OCI-LY7 (cell line): ENCODE data around the gene PBX1. TPM values are rescaled to one million over a fixed set of nuclear protein-coding genes. Genes with fewer than 3 reads are reported as not detected.

Source experiments
- BruUV-seq: library from RNA; stranded (reverse); fragments of 400-500 nt; replicated peaks from 2 replicates; lab custom pipeline; 2021; lab: Mats Ljungman, UMichigan
- CTCF ChIA-PET: fragments of 300-600 bp; sonication (Branson Sonifier 250); formaldehyde crosslinking; loops from one replicate; lab custom pipeline; 2022; ENCODE audit warnings: antibody characterized with exemption; ENCODE audit not compliant: unreplicated experiment; lab: Charles Lee
- POLR2A ChIA-PET: fragments of 300-600 bp; sonication (Branson Sonifier 250); formaldehyde crosslinking; loops from one replicate; lab custom pipeline; 2022; ENCODE audit warnings: antibody characterized with exemption; lab: Charles Lee
- DNase-seq: peaks from one replicate; pipeline ENCODE4 v3.0.0-alpha.2; 2015; ENCODE audit warnings: low spot score
- H2AFZ ChIP-seq: fragments of 200-600 bp; sonication (generic), shearing (Covaris generic); 2 replicates; pipeline ENCODE4 v1.6.1; 2014; ENCODE audit warnings: mild to moderate bottlenecking, antibody characterized with exemption, low read length, moderate library complexity
- H3K27ac ChIP-seq: fragments of 200-600 bp; sonication (generic); 2 replicates; pipeline ENCODE4 v1.5.1; 2014; ENCODE audit warnings: mixed run types, low read depth, mild to moderate bottlenecking, moderate library complexity, low read length, inconsistent platforms; ENCODE audit not compliant: poor library complexity, severe bottlenecking
- H3K36me3 ChIP-seq: fragments of 200-600 bp; sonication (generic); 2 replicates; pipeline ENCODE4 v1.6.1; 2014; ENCODE audit warnings: mild to moderate bottlenecking, antibody characterized with exemption, low read length, moderate library complexity, mixed read lengths; ENCODE audit not compliant: insufficient read depth
- H3K4me1 ChIP-seq: fragments of 200-600 bp; sonication (generic); 2 replicates; pipeline ENCODE4 v1.5.1; 2014; ENCODE audit warnings: mild to moderate bottlenecking, low read length; ENCODE audit not compliant: insufficient read depth, poor library complexity, severe bottlenecking
- H3K4me2 ChIP-seq: fragments of 200-600 bp; sonication (generic); 2 replicates; pipeline ENCODE4 v1.6.1; 2014; ENCODE audit warnings: mild to moderate bottlenecking, low read length
- H3K4me3 ChIP-seq: fragments of 200-600 bp; sonication (generic); 2 replicates; pipeline ENCODE4 v1.5.1; 2014; ENCODE audit warnings: mild to moderate bottlenecking, low read depth, low read length; ENCODE audit not compliant: poor library complexity, severe bottlenecking
- H3K79me2 ChIP-seq: fragments of 200-600 bp; sonication (generic); 2 replicates; pipeline ENCODE4 v1.6.1; 2016; ENCODE audit warnings: low read depth, mild to moderate bottlenecking, low read length, moderate library complexity, mixed read lengths; ENCODE audit not compliant: insufficient read depth
- H3K9me2 ChIP-seq: fragments of 200-600 bp; sonication (generic); 2 replicates; pipeline ENCODE4 v1.6.1; 2016; ENCODE audit warnings: mild to moderate bottlenecking, low read length, mixed read lengths; ENCODE audit not compliant: insufficient read depth
- H3K9me3 ChIP-seq: fragments of 200-600 bp; sonication (generic); 2 replicates; pipeline ENCODE4 v1.6.1; 2014; ENCODE audit warnings: mild to moderate bottlenecking, mixed run types, low read length, mixed read lengths
- H4K20me1 ChIP-seq: fragments of 200-600 bp; sonication (generic); 2 replicates; pipeline ENCODE4 v1.6.1; 2014; ENCODE audit warnings: mild to moderate bottlenecking, antibody characterized with exemption, low read length, moderate library complexity, mixed read lengths; ENCODE audit not compliant: insufficient read depth
- EZH2phosphoT487 ChIP-seq: fragments of 200-600 bp; sonication (generic); IDR thresholded peaks from 2 replicates; pipeline ENCODE4 v1.6.1; 2018; ENCODE audit warnings: low read depth, borderline replicate concordance, mild to moderate bottlenecking, mixed run types, antibody characterized with exemption, low read length, moderate library complexity, mixed read lengths
- intact Hi-C: fragments of 100-400 bp; cut with micrococcal nuclease; formaldehyde crosslinking; loops from one replicate; pipeline ENCODE4 v1.10.0; 2022; ENCODE audit not compliant: unreplicated experiment
- total RNA-seq, 2 experiments: library from RNA; depleted of rRNA in 1 of 2; stranded (reverse); fragments of >200 nt in 1 of 2; shearing (Covaris generic) in 1 of 2; gene quantifications; 2 replicates each; pipeline ENCODE4 v1.2.3, GENCODE V29; 2014 to 2022
- TF ChIP-seq, protein P1 (sequence below): fragments of 200-600 bp; sonication (generic); conservative IDR thresholded peaks from 2 replicates; pipeline ENCODE4 v1.5.1; 2014; ENCODE audit warnings: mild to moderate bottlenecking, antibody characterized with exemption, low read length, moderate library complexity, mixed read lengths

The PBX1 gene
- total RNA-seq, 2 experiments from 2014 or later, result not detected

DNA sequence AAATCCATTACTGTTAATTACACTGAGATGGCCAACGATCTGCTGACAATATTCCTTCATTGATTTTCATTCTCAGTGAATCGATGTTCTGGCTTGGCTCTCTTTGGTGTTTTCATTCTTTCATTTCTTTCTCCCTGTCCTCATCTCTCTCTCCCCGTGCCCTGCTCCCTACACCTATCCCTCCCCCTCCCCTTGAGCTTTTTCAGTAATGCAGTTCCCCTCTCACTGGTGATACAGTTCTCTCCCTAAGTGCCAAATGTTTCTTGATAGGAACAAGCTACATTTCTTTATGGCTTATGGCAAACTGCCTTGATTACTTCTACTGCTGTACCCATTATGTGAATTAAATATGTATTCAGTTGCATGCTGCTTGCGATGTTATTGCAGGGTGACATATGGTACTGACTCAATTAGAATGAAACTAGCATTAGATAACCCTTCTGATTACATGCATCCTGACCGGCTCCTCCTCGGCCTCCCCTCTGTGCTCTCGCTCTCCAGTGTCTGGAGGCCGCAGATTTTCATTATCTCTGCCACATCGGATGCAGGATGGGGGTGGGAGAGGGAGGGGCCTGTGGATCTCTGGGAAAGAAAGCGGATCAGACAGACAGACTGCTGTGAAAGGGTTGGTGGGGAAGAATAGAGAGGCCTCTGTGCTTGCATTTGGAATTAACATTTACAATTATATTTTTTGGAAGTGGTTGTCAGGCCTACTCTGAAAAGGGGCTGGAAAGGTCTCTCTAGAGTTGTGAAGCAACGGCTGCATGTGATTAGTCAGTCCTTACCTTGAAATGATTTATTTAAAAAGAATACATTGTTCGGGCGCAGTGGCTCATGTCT is 130.9 kb downstream of the PBX1 start:
- TF ChIP-seq, protein P1, sequence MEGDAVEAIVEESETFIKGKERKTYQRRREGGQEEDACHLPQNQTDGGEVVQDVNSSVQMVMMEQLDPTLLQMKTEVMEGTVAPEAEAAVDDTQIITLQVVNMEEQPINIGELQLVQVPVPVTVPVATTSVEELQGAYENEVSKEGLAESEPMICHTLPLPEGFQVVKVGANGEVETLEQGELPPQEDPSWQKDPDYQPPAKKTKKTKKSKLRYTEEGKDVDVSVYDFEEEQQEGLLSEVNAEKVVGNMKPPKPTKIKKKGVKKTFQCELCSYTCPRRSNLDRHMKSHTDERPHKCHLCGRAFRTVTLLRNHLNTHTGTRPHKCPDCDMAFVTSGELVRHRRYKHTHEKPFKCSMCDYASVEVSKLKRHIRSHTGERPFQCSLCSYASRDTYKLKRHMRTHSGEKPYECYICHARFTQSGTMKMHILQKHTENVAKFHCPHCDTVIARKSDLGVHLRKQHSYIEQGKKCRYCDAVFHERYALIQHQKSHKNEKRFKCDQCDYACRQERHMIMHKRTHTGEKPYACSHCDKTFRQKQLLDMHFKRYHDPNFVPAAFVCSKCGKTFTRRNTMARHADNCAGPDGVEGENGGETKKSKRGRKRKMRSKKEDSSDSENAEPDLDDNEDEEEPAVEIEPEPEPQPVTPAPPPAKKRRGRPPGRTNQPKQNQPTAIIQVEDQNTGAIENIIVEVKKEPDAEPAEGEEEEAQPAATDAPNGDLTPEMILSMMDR, result no peak
- TF ChIP-seq EZH2phosphoT487, result no peak
- H2AFZ ChIP-seq, result no peak overlapping the region
- H3K9me3 ChIP-seq, result no peaks in the 10 kb centered on the region
- POLR2A ChIA-PET, result interaction anchor here (0.7 kb wide), 1 partner anchor 20 kb away, joined by 3 read pairs; no protein-coding TSS in a partner anchor
- H3K36me3 ChIP-seq, result no peaks in the 10 kb centered on the region
- no peak for DNase-seq
- CTCF ChIA-PET, result no interaction called here
- no peak overlapping the region for H3K4me3 ChIP-seq
- no peaks in the 10 kb centered on the region for H4K20me1 ChIP-seq
- no peaks in the 10 kb centered on the region for H3K9me2 ChIP-seq
- BruUV-seq, result no TSS peak
- H3K4me2 ChIP-seq, result no peak overlapping the region
- no peaks in the 10 kb centered on the region for H3K79me2 ChIP-seq
- H3K4me1 ChIP-seq, result no peaks in the 10 kb centered on the region
- H3K27ac ChIP-seq, result no peak overlapping the region
- intact Hi-C loops, result no loop called here

DNA sequence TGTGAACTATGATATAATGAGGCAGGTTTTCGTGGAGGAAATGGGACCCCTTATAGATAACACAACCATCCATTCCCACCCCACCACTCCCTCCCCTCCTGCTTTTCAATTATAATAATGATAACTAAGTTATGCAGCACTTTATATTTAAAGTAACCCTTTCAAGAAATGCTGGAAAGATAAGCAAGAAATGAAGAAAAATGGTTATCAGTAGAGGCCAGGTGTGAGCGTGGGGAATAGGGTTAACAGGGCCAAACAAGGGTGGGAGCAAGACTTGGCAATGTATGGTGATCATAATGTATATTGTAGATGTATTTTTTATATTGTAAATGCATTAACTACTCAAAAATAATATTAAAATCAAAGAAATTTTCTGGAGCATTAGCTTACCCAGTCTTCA is 133.4 kb downstream of the PBX1 start:
- CTCF ChIA-PET, result no interaction called here
- H3K4me1 ChIP-seq, result no peaks in the 10 kb centered on the region
- no peak overlapping the region for H3K27ac ChIP-seq
- H3K9me2 ChIP-seq, result no peaks in the 10 kb centered on the region
- H3K4me2 ChIP-seq, result no peak overlapping the region
- intact Hi-C loops, result no loop called here
- H4K20me1 ChIP-seq, result no peaks in the 10 kb centered on the region
- no peak for TF ChIP-seq EZH2phosphoT487
- TF ChIP-seq, protein P1, result no peak
- H3K79me2 ChIP-seq, result no peaks in the 10 kb centered on the region
- no peak overlapping the region for H2AFZ ChIP-seq
- POLR2A ChIA-PET, result no interaction called here
- no peak for DNase-seq
- no TSS peak for BruUV-seq
- H3K4me3 ChIP-seq, result no peak overlapping the region
- no peaks in the 10 kb centered on the region for H3K36me3 ChIP-seq
- H3K9me3 ChIP-seq, result no peaks in the 10 kb centered on the region
